ENCODE measurements around the gene PRDM10. TPM values are rescaled to one million over a fixed set of nuclear protein-coding genes. Genes with fewer than 3 reads are reported as not detected.

Gene PRDM10
- total and polyA plus RNA-seq, 12 donors: 0.75 to 5.4 (median 3.5) TPM

- Histone ChIP-seq H3K4me3 (no peak overlapping the region), H3K9me3 (no peaks in the 10 kb centered on the region), H3K27ac (no peak overlapping the region), H3K4me1 (peaks cover 0 to 13% (median 0%) of the 10 kb centered on the region in 9 donors), H3K36me3 (no peaks in the 10 kb centered on the region), H3K27me3 (no peaks in the 10 kb centered on the region)
- no peak for ATAC-seq
- DNase-seq: no peak
- WGBS, 2 donors: 69% methylated on average over 7 of the region's 7 CpGs
- intact Hi-C loops (cut with DNase I): no loop called here
- TF ChIP-seq CTCF (IDR thresholded peaks at IDR 0.05): no peak
Observed at GRCh38 chr11:130037881-130038585, 35.4 kb upstream of the PRDM10 start.

- no peak overlapping the region for H3K4me3 ChIP-seq
- intact Hi-C loops (cut with DNase I): no loop called here
- peaks cover 0 to 4% (median 0%) of the 10 kb centered on the region in 9 donors for H3K4me1 ChIP-seq
- WGBS, 2 donors: 74 to 79% methylated on average over 3 of the region's 3 CpGs
- ATAC-seq (peak in 4 of 8 donors; percentile 42 to 67 (median 46)), DNase-seq (no peak)
- TF ChIP-seq CTCF (IDR thresholded peaks at IDR 0.05): no peak
- H3K27ac ChIP-seq: no peak overlapping the region
- H3K9me3 ChIP-seq: no peaks in the 10 kb centered on the region
- no peaks in the 10 kb centered on the region for H3K27me3 ChIP-seq
- H3K36me3 ChIP-seq: no peaks in the 10 kb centered on the region
Observed at GRCh38 chr11:130037058-130037457, 34.4 kb upstream of the PRDM10 start.

- no peak overlapping the region for H3K4me3 ChIP-seq
- no peaks in the 10 kb centered on the region for H3K9me3 ChIP-seq
- no peak for DNase-seq
- H3K4me1 ChIP-seq: no peaks in the 10 kb centered on the region
- H3K27ac ChIP-seq: no peak overlapping the region
- intact Hi-C loops (cut with DNase I): no loop called here
- TF ChIP-seq CTCF (IDR thresholded peaks at IDR 0.05): no peak
- no peaks in the 10 kb centered on the region for H3K27me3 ChIP-seq
- no peak for ATAC-seq
- H3K36me3 ChIP-seq: no peaks in the 10 kb centered on the region
Observed at GRCh38 chr11:130034236-130034635, 31.6 kb upstream of the PRDM10 start.

GRCh38 chr11:130032931-130033330 is 30.3 kb upstream of the PRDM10 start:
- Histone ChIP-seq H3K27me3 (no peaks in the 10 kb centered on the region), H3K4me3 (no peak overlapping the region), H3K9me3 (no peaks in the 10 kb centered on the region), H3K27ac (no peak overlapping the region), H3K4me1 (no peaks in the 10 kb centered on the region), H3K36me3 (no peaks in the 10 kb centered on the region)
- intact Hi-C loops (cut with DNase I): no loop called here
- no peak for DNase-seq
- ATAC-seq: no peak
- 87 to 89% methylated on average over 44 of the region's 44 CpGs for WGBS, 2 donors
- TF ChIP-seq CTCF (IDR thresholded peaks at IDR 0.05): no peak

Data from heart right ventricle (tissue), 16 donors.